Thymus (tissue), 11 donors: ENCODE data around the gene MS4A4A. TPM values are rescaled to one million over a fixed set of nuclear protein-coding genes. Genes with fewer than 3 reads are reported as not detected.
"Not testable (repeated sequence)": the region's sequence is repeated elsewhere in the genome, so short reads cannot be mapped to it uniquely, and the experiment has no call there.

Experiments
- DNase-seq, 9 donors: peaks; one replicate each; pipeline ENCODE4 v3.0.0-alpha.2; 2013; ENCODE audit warnings: low spot score in 9 of 9, low read depth in 6 of 9, missing footprints in 1 of 9
- H3K27ac ChIP-seq, 2 donors: one replicate each; pipeline ENCODE4 v1.5.1; 2013; ENCODE audit warnings: control low read depth in 1 of 2, low read depth in 1 of 2, low read length in 1 of 2, mild to moderate bottlenecking in 1 of 2, moderate library complexity in 1 of 2
- H3K27me3 ChIP-seq, 2 donors: one replicate each; pipeline ENCODE4 v1.5.1; 2013; ENCODE audit warnings: low read length in 1 of 2; ENCODE audit not compliant: control insufficient read depth in 2 of 2, insufficient read depth in 1 of 2
- H3K36me3 ChIP-seq, 2 donors: one replicate each; pipeline ENCODE4 v1.5.1; 2013; ENCODE audit warnings: low read length in 1 of 2, mild to moderate bottlenecking in 1 of 2, moderate library complexity in 1 of 2; ENCODE audit not compliant: control insufficient read depth in 2 of 2, insufficient read depth in 2 of 2
- H3K4me1 ChIP-seq, 2 donors: one replicate each; pipeline ENCODE4 v1.5.1; 2013; ENCODE audit warnings: low read length in 2 of 2; ENCODE audit not compliant: control insufficient read depth in 2 of 2, insufficient read depth in 2 of 2
- H3K4me3 ChIP-seq, 2 donors: one replicate each; pipeline ENCODE4 v1.5.1; 2013; ENCODE audit warnings: low read length in 2 of 2, control low read depth in 1 of 2, mild to moderate bottlenecking in 1 of 2
- H3K9me3 ChIP-seq, 2 donors: one replicate each; pipeline ENCODE4 v1.5.1; 2013; ENCODE audit warnings: low read length in 1 of 2, mild to moderate bottlenecking in 1 of 2; ENCODE audit not compliant: control insufficient read depth in 2 of 2, insufficient read depth in 1 of 2
- WGBS: extraction: QIAGEN DNeasy Blood & Tissue Kit; methylation state at CpG from one replicate; pipeline ENCODE4 v1.1.7; 2013; 5-methylcytosine and 5-hydroxymethylcytosine counted together
- polyA plus RNA-seq: library from polyadenylated mRNA; stranded (reverse); fragments of 200-250 nt; gene quantifications from one replicate; pipeline ENCODE4 v1.2.3, GENCODE V29; 2013
- total RNA-seq: library from RNA; stranded (reverse); fragments of 120-200 nt; gene quantifications from one replicate; pipeline ENCODE4 v1.2.4, GENCODE V29; 2013
- donor health status: healthy.

MS4A4A gene
- total and polyA plus RNA-seq, 2 donors = 14.1 to 55.6 TPM

GRCh38 chr11:60257956-60258722 is 22.3 kb upstream of the MS4A4A start:
- Histone ChIP-seq H3K4me3 (no peak overlapping the region), H3K4me1 (no peaks in the 10 kb centered on the region), H3K27ac (no peak overlapping the region), H3K9me3 (peaks cover 2 to 10% of the 10 kb centered on the region in 2 donors), H3K36me3 (no peaks in the 10 kb centered on the region), H3K27me3 (no peaks in the 10 kb centered on the region)
- 98% methylated on average over 4 of the region's 4 CpGs for WGBS
- no peak for DNase-seq

- Histone ChIP-seq H3K36me3 (no peaks in the 10 kb centered on the region), H3K27me3 (no peaks in the 10 kb centered on the region), H3K9me3 (no peaks in the 10 kb centered on the region), H3K27ac (no peak overlapping the region), H3K4me3 (no peak overlapping the region), H3K4me1 (no peaks in the 10 kb centered on the region)
- 83% methylated on average over 4 of the region's 4 CpGs for WGBS
- no peak for DNase-seq
These were observed 19.5 kb upstream of the MS4A4A start for GRCh38 chr11:60261014-60261413.

- 90% methylated on average over 4 of the region's 4 CpGs for WGBS
- H3K4me3 ChIP-seq = no peak overlapping the region
- no peaks in the 10 kb centered on the region for H3K27me3 ChIP-seq
- no peaks in the 10 kb centered on the region for H3K9me3 ChIP-seq
- DNase-seq = no peak
- H3K4me1 ChIP-seq = no peaks in the 10 kb centered on the region
- no peaks in the 10 kb centered on the region for H3K36me3 ChIP-seq
- no peak overlapping the region for H3K27ac ChIP-seq
These were observed 17.1 kb upstream of the MS4A4A start for GRCh38 chr11:60263402-60263801.

- no peaks in the 10 kb centered on the region for H3K9me3 ChIP-seq
- no peak overlapping the region for H3K4me3 ChIP-seq
- no peaks in the 10 kb centered on the region for H3K27me3 ChIP-seq
- no peak for DNase-seq
- H3K27ac ChIP-seq = no peak overlapping the region
- no peaks in the 10 kb centered on the region for H3K4me1 ChIP-seq
- no peaks in the 10 kb centered on the region for H3K36me3 ChIP-seq
- 94% methylated on average over 5 of the region's 5 CpGs for WGBS
These were observed 15.8 kb upstream of the MS4A4A start for GRCh38 chr11:60264644-60265043.

DNA sequence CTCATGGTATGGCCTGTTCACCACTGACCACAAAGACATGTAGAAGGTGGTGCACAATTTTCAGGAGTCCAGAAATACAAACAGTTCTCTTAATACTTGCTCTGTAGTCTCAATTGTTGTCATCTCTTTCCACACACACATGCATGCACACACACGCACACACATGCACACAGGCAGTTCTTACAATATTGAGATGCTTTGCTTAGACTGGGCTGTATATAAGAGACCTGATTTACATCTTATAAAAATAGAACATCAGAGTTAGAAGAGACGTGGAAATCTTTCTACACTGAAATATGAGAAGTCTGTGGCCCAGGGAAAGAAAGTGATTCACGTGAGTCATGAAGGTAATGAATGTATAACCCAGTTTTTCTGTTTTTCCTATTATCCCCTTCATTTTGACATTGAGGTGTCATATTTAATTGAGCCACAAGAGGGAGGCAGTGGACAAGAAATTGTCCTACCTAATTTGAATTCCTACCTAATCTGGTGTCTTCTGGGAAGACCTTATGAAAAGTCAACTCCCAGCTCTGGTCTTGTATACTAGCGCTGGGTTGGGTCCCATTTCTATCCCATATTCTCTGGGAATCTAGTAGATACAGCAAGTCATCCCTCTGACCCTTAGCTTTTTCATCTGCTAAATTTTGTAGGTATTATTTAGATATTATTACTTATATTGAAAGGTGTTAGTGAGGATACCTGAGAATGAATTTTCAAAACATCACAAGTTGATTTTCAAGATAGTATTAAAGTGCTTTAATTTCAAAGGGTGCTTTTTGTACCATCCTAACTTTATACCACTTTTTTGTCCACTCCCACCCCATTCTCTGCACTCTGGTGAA is 14.9 kb upstream of the MS4A4A start:
- H3K4me1 ChIP-seq = no peaks in the 10 kb centered on the region
- H3K27ac ChIP-seq = no peak overlapping the region
- no peaks in the 10 kb centered on the region for H3K36me3 ChIP-seq
- H3K9me3 ChIP-seq = no peaks in the 10 kb centered on the region
- DNase-seq = peak in 5 of 9 donors; percentile 11 to 37 (median 26)
- H3K27me3 ChIP-seq = no peaks in the 10 kb centered on the region
- H3K4me3 ChIP-seq = no peak overlapping the region
- 35% methylated on average over 4 of the region's 4 CpGs for WGBS

DNA sequence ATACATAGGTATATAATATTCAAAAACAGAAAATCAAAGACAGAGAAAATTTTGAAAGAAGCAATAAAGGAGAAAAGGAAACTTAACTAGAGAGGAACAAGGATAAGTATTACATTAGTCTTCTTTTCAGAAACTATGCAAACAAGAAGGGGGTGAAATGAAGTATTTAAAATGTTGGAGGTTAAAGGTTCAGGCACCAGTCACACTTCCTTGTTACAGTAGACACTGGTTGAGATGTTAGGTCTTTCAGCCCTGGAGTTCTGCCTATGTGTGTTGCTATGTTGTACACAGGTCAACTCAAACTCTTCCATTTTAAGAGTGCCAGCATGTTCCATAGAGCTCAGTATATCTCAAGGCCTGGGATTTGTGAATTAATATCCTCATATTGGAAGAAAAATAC is 6.0 kb upstream of the MS4A4A start:
- Histone ChIP-seq H3K9me3 (no peaks in the 10 kb centered on the region), H3K27ac (no peak overlapping the region), H3K36me3 (no peaks in the 10 kb centered on the region), H3K27me3 (no peaks in the 10 kb centered on the region), H3K4me1 (no peaks in the 10 kb centered on the region), H3K4me3 (no peak overlapping the region)
- no peak for DNase-seq

DNA sequence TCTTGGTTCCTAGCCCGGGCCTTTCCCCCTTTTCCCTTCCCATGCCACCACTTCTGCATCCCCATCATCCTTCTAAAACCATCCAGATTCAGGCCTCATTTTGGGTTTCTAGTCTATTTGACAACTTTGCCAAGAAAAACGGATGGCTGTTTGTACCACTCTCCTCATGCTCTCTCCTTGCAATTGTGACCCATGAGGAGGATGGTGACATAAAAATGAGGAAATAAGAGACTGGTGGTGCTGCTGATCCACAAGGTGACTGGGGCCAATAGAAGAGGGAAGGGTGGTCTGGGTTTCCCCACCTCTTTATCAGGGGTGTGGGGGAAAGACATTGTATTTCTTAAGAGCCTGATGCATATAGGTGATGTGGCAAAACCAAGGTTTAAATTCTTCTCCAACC is 1.0 kb downstream of the MS4A4A start:
- Histone ChIP-seq H3K27me3 (no peaks in the 10 kb centered on the region), H3K36me3 (no peaks in the 10 kb centered on the region), H3K4me3 (no peak overlapping the region), H3K4me1 (no peaks in the 10 kb centered on the region), H3K27ac (no peak overlapping the region), H3K9me3 (no peaks in the 10 kb centered on the region)
- no peak for DNase-seq
- 75% methylated on average over 2 of the region's 2 CpGs for WGBS

DNA sequence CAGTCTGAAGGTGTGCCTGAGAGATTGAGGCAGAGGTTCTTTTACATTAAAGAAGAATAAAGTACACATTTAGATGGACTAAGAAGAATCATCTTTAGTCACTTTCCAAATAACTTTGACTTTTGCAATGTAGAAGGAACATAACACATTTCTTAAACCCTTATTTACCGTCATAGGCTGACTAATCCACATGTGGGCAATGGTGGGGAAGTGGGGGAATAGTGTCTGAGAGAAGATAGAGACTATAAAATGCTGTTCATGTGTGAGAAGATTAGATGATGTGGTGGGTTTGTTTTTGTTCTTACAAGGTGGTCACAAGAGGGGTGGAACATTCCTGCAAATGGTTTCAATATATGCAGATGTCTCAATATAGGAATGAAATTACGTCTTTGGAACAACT is 1.8 kb downstream of the MS4A4A start:
- Histone ChIP-seq H3K4me3 (no peak overlapping the region), H3K27me3 (no peaks in the 10 kb centered on the region), H3K36me3 (no peaks in the 10 kb centered on the region), H3K27ac (no peak overlapping the region), H3K9me3 (no peaks in the 10 kb centered on the region), H3K4me1 (no peaks in the 10 kb centered on the region)
- WGBS = 95% methylated on average over 2 of the region's 2 CpGs
- DNase-seq = no peak

DNA sequence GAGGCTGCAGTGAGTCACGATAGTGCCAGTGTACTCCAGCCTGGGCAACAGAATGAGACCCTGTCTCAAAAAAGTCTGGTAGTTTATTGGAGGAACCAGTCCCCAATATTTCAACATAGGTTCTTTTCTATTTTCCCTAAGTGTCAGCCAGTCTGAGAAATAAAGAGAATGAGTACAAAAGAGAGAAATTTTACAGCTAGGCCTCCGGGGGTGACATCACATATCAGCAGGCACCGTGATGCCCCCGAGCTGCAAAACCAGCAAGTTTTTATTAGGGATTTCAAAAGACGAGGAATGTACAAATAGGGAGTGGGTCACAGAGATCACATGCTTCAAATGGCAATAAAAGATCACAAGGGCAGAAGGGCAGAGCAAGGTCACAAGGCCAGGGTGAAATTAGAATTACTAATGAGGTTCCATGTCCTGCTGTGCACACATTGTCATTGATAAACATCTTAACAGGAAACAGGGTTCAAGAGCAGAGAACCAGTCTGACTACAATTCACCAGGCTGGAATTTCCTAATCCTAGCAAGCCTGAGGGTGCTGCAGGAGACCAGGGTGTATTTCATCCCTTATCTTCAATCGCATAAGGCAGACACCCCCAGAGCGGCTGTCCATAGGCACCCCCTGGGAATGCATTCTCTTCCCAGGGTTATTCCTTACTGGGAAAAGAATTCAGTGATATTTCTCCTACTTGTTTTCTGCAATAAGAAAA is 5.1 kb downstream of the MS4A4A start:
- not testable (repeated sequence) for H3K4me1 ChIP-seq, H3K9me3 ChIP-seq, DNase-seq, H3K27ac ChIP-seq, H3K36me3 ChIP-seq, H3K4me3 ChIP-seq, H3K27me3 ChIP-seq
- 94% methylated on average over 7 of the region's 7 CpGs for WGBS
